ENCODE results near the gene AGPAT2. TPM values are rescaled to one million over a fixed set of nuclear protein-coding genes. Genes with fewer than 3 reads are reported as not detected.
"Not testable (repeated sequence)": the region's sequence is repeated elsewhere in the genome, so short reads cannot be mapped to it uniquely, and the experiment has no call there.

Gene AGPAT2
- total RNA-seq, 4 donors from 2014 or later = 66.2 to 80.6 (median 75.8) TPM

GRCh38 chr9:136643596-136644342 lies 43.5 kb downstream of the AGPAT2 start:
- no peaks in the 10 kb centered on the region for H3K9me3 ChIP-seq
- no peak for DNase-seq
- 62 to 66% methylated on average over 20 to 23 of the region's 31 CpGs for WGBS, 2 donors

GRCh38 chr9:136642439-136642921 lies 44.8 kb downstream of the AGPAT2 start:
- Histone ChIP-seq H3K4me1 (peaks cover 14 to 39% (median 18%) of the 10 kb centered on the region in 3 donors), H3K27ac (peak overlapping the region in 2 of 4 donors; percentile 5 to 21), H3K36me3 (no peaks in the 10 kb centered on the region), H3K9me3 (no peaks in the 10 kb centered on the region), H3K27me3 (peaks cover 0 to 60% (median 0%) of the 10 kb centered on the region in 4 donors), H3K4me3 (no peak overlapping the region)
- TF ChIP-seq CTCF (IDR thresholded peaks at IDR 0.05) (no peak), POLR2A (IDR thresholded peaks at IDR 0.05) (no peak)
- intact Hi-C loops (cut with DNase I) = no loop called here
- WGBS, 2 donors = 40 to 56% methylated on average over 7 of the region's 7 CpGs
- no peak for DNase-seq

More at GRCh38 chr9:136643596-136644342, 43.5 kb downstream of the AGPAT2 start:
- Histone ChIP-seq H3K4me3 (peak overlapping the region in 3 of 4 donors; percentile 23 to 61 (median 34)), H3K27ac (peak overlapping the region in 3 of 4 donors; percentile 22 to 85 (median 83)), H3K4me1 (peaks cover 14 to 47% (median 18%) of the 10 kb centered on the region in 3 donors), H3K36me3 (no peaks in the 10 kb centered on the region), H3K27me3 (peaks cover 0 to 66% (median 0%) of the 10 kb centered on the region in 4 donors)
- intact Hi-C loops (cut with DNase I) = no loop called here
- TF ChIP-seq POLR2A (IDR thresholded peaks at IDR 0.05) = no peak
- no peak for TF ChIP-seq CTCF (IDR thresholded peaks at IDR 0.05)

GRCh38 chr9:136640171-136641111 lies 46.8 kb downstream of the AGPAT2 start:
- Histone ChIP-seq H3K9me3 (no peaks in the 10 kb centered on the region), H3K36me3 (no peaks in the 10 kb centered on the region), H3K27ac (peak overlapping the region in 1 of 4 donors; percentile 13), H3K27me3 (peaks cover 0 to 40% (median 0%) of the 10 kb centered on the region in 4 donors), H3K4me1 (peaks cover 10 to 28% (median 13%) of the 10 kb centered on the region in 3 donors), H3K4me3 (no peak overlapping the region)
- WGBS, 2 donors = 52 to 63% methylated on average over 18 to 25 of the region's 32 CpGs
- intact Hi-C loops (cut with DNase I) = no loop called here
- TF ChIP-seq POLR2A (IDR thresholded peaks at IDR 0.05) (no peak), CTCF (IDR thresholded peaks at IDR 0.05) (no peak)
- no peak for DNase-seq

- peaks cover 0 to 15% (median 0%) of the 10 kb centered on the region in 4 donors for H3K27me3 ChIP-seq
- H3K9me3 ChIP-seq = no peaks in the 10 kb centered on the region
- 39 to 56% methylated on average over 9 to 11 of the region's 11 CpGs for WGBS, 2 donors
- intact Hi-C loops (cut with DNase I) = no loop called here
- peak overlapping the region in 1 of 4 donors; percentile 15 for H3K27ac ChIP-seq
- H3K36me3 ChIP-seq = no peaks in the 10 kb centered on the region
- H3K4me3 ChIP-seq = no peak overlapping the region
- H3K4me1 ChIP-seq = peaks cover 0 to 34% (median 6%) of the 10 kb centered on the region in 3 donors
- no peak for DNase-seq
- TF ChIP-seq POLR2A (IDR thresholded peaks at IDR 0.05) = no peak
- TF ChIP-seq CTCF (IDR thresholded peaks at IDR 0.05) = no peak
Measured at GRCh38 chr9:136634904-136635303, 52.4 kb downstream of the AGPAT2 start.

- DNase-seq; H3K9me3 ChIP-seq; intact Hi-C loops (cut with DNase I); H3K36me3 ChIP-seq; H3K4me3 ChIP-seq; H3K27ac ChIP-seq: not testable (repeated sequence)
- Histone ChIP-seq H3K27me3 (peaks cover 0 to 15% (median 0%) of the 10 kb centered on the region in 4 donors), H3K4me1 (peaks cover 0 to 47% (median 7%) of the 10 kb centered on the region in 3 donors)
- WGBS, 2 donors = 71 to 73% methylated on average over 8 to 29 of the region's 36 CpGs
Measured at GRCh38 chr9:136632491-136633106, 54.7 kb downstream of the AGPAT2 start.

GRCh38 chr9:136632072-136632471 lies 55.2 kb downstream of the AGPAT2 start:
- H3K9me3 ChIP-seq; H3K4me3 ChIP-seq; H3K36me3 ChIP-seq; DNase-seq; intact Hi-C loops (cut with DNase I); H3K27ac ChIP-seq: not testable (repeated sequence)
- H3K4me1 ChIP-seq = peaks cover 1 to 52% (median 13%) of the 10 kb centered on the region in 3 donors
- H3K27me3 ChIP-seq = peaks cover 0 to 15% (median 0%) of the 10 kb centered on the region in 4 donors
- 33 to 43% methylated on average over 7 to 10 of the region's 13 CpGs for WGBS, 2 donors
